LNCaP clone FGC (cell line): ENCODE measurements around the gene IL5.

Experiments
- DNase-seq: peaks from one replicate; pipeline ENCODE4 v3.0.0-alpha.2; 2011; ENCODE audit warnings: low read depth
- H3K4me3 ChIP-seq: 2 replicates; pipeline ENCODE4 v1.5.1; 2011; ENCODE audit warnings: mild to moderate bottlenecking, low read depth, low read length, control low read depth
- TF ChIP-seq, protein P1 (sequence below): IDR thresholded peaks from 2 replicates; pipeline ENCODE4 v1.5.1; 2012; ENCODE audit warnings: mild to moderate bottlenecking; ENCODE audit not compliant: control insufficient read depth, insufficient read depth; ENCODE audit errors: extremely low read depth

Gene IL5

DNA sequence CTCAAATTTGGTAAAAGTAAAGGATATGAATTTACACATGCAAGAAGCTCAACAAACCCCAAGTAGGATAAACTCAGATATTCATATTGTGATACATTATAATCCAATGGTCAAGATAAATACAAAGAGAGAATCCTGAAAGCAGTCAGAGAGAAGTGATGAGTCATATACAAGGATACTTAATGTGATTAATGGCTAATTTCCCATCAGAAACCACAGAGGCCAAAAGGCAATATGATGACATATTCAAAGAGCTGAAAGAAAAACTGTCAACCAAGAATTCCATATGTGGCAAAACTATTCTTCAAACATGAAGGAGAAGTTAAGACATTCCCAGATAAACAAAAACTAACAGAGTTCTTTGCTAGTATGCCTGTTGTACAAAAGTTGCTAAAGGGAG, 33.2 kb downstream of the IL5 start:
- no peak for DNase-seq
- TF ChIP-seq, protein P1, sequence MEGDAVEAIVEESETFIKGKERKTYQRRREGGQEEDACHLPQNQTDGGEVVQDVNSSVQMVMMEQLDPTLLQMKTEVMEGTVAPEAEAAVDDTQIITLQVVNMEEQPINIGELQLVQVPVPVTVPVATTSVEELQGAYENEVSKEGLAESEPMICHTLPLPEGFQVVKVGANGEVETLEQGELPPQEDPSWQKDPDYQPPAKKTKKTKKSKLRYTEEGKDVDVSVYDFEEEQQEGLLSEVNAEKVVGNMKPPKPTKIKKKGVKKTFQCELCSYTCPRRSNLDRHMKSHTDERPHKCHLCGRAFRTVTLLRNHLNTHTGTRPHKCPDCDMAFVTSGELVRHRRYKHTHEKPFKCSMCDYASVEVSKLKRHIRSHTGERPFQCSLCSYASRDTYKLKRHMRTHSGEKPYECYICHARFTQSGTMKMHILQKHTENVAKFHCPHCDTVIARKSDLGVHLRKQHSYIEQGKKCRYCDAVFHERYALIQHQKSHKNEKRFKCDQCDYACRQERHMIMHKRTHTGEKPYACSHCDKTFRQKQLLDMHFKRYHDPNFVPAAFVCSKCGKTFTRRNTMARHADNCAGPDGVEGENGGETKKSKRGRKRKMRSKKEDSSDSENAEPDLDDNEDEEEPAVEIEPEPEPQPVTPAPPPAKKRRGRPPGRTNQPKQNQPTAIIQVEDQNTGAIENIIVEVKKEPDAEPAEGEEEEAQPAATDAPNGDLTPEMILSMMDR: no peak
- H3K4me3 ChIP-seq: no peak overlapping the region

DNA sequence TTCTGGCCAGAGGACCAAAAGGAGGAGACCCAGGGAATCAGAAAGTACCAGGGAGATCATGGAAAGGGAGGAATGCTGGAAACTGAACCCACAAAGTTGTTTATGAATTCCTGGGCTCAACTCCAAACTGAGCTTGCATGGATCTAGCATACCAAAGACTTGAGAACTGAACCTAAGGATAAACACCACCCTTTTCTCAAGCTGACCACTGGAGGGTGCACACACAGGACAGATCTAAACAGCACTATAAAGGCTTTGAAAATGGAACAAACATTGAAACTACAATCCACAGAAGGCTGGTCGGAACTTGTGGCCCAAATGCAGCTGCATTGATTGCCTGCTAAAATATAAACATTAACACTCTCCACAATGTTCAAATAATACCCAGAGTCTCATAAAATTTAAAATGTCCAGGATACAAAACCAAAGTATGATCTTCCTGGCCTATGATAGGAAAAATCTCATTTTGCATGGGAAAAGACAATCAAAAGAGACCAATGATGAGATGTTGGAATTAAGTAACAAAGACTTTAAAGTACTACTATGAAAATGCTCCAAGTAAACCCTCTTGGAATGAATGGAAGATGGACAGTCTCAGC, 37.1 kb downstream of the IL5 start:
- DNase-seq: no peak
- no peak overlapping the region for H3K4me3 ChIP-seq
- TF ChIP-seq, protein P1: peak; percentile 67

DNA sequence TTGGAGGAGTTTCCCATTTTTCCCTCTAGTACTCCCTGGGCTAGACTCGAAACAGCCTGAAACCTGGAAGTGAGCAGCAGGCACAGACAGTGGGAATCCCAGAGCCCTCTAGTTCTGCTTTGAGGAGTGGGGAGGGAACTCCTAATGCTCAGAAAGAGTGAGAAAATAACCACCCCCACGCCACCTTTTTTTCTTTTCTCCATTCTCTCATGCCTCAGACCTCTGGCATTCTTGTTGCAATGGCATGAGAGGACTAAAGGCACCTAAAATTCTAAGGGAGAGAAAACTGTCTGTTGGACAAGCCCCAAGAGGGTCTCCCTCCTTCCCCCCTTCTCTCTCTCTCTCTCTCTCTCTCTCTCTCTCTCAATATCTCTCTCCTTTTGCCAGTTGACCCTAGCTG, 37.7 kb downstream of the IL5 start:
- DNase-seq: no peak
- TF ChIP-seq, protein P1: no peak
- no peak overlapping the region for H3K4me3 ChIP-seq

GRCh38 chr5:132504746-132505145, 38.6 kb downstream of the IL5 start:
- H3K4me3 ChIP-seq: no peak overlapping the region
- peak; percentile 86 for DNase-seq
- TF ChIP-seq, protein P1: no peak

- no peak for DNase-seq
- H3K4me3 ChIP-seq: no peak overlapping the region
- TF ChIP-seq, protein P1: no peak
Measured at GRCh38 chr5:132503244-132503643, 40.1 kb downstream of the IL5 start.

- no peak for DNase-seq
- TF ChIP-seq, protein P1: no peak
- H3K4me3 ChIP-seq: no peak overlapping the region
Measured at GRCh38 chr5:132501961-132502931, 41.1 kb downstream of the IL5 start.
